T-helper 1 cell treated with Interleukin-12 subunit alpha and Interleukin-12 subunit beta and Interleukin-4 antibody, amounts not matched to agents 30 ng/mL and 1 ng/mL, for 36 hours (primary cell): ENCODE results near the gene NTM. TPM values are rescaled to one million over a fixed set of nuclear protein-coding genes. Genes with fewer than 3 reads are reported as not detected.

ENCODE experiments used
- intact Hi-C: fragments of 100-400 bp; cut with micrococcal nuclease; formaldehyde crosslinking; loops from one replicate; pipeline ENCODE4 v1.15.1; 2024
- total RNA-seq: library from RNA; stranded (reverse); gene quantifications from 2 replicates; pipeline ENCODE4 v1.2.3, GENCODE V29; 2022

The NTM gene
- total RNA-seq, 1 donor from 2014 or later, result not detected

DNA sequence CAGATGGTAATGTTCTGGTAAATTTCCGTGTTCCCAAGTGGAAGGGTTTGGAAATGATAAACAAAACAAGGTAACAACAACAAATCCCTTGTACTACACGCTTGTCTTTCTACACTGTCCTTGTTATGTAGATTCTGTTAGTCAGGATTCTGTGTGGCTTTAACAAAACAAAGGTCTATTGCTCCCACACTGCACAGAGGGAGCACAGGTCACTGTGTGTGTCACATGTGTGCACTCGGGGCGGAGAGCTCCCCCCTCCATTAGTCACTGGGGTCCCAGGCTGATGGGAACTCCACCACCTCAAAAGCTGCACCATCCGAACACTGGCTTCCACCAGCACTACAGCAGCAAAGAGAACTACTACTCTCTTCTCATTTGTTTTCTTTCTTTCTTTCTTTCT, 227.9 kb downstream of the NTM start:
- intact Hi-C loops, result no loop called here

DNA sequence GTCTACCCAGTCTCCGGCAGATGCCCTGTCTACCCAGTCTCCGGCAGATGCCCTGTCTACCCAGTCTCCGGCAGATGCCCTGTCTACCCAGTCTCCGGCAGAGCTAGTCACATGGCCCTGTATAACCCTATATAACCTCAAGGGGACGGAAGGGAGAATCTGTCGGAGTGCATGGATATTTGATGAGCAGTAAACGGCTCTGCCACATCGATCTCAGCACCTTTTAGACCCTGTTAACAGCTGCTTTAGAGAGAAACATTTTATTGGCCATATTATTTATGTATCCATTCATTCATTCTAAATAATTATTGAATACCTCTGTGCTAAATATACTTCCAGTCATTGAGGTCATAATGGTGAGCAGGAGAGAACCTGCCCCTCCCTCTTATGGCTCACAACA, 228.9 kb downstream of the NTM start:
- intact Hi-C loops, result no loop called here

DNA sequence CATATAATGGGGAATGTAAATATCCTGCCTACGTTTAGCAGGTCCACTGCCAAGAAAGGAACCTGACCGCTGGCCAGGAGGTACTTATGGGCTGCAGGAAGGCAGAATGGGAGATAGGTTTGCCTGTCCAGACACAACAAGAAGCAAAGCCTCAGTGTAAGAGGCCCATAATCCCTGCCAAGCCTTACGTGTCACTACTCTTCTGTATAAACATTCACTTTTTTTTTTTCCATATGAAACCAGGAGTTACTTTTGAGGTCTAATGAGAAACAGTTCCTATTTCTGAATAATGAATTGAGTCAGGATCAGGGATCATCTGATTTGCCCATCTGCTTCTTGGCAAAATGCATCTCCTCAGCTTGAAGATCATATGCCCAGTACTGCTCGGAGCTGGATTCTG, 230.2 kb downstream of the NTM start:
- intact Hi-C loops, result no loop called here

GRCh38 chr11:131601586-131601985, 231.2 kb downstream of the NTM start:
- intact Hi-C loops, result no loop called here

DNA sequence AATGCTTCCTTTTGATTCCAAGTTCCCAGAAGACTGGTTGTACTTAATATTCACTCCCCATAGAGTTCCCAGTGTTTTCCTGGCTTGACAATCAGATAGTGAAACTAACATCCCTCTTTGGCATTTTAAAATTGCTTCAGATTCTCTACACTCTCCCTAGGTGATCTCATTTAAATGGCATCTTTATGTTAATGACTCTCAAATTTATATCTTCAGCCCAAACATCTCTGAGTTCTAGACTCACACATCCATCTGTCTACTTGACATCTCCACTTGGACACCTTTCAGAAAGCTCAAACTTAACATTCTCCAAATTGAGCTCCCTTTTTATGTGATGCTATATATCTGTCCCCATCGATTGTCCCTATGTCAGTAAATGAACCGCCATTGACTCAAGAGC, 232.0 kb downstream of the NTM start:
- intact Hi-C loops, result no loop called here

DNA sequence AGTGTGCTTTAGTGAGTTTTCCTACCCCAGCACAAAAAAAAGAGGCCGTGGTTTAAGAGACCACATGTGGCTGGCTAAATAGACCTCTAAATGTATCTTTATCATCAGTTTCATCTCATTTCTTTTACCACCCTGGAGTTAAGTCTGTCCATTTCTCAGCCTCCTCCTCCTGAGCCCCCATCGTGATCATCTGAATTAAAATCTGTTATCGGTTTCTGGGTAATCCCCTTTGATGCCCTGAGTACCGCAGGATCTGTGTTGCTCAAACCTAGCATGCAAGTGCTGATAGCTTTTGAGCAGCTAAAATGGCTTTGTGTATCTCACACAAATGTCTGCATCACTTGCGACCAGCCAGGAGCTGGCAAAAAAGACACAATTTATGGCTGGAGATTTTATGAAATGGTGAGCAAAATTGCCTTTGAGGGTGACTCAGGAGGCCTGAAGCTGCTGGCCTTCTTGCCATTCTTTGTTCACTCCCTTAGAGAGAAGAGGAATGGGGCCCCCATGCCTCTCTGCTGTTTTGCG, 236.5 kb downstream of the NTM start:
- intact Hi-C loops, result no loop called here

- intact Hi-C loops, result no loop called here
Observed at GRCh38 chr11:131609337-131609736, 238.9 kb downstream of the NTM start.

GRCh38 chr11:131609921-131610320, 239.5 kb downstream of the NTM start:
- intact Hi-C loops, result no loop called here

DNA sequence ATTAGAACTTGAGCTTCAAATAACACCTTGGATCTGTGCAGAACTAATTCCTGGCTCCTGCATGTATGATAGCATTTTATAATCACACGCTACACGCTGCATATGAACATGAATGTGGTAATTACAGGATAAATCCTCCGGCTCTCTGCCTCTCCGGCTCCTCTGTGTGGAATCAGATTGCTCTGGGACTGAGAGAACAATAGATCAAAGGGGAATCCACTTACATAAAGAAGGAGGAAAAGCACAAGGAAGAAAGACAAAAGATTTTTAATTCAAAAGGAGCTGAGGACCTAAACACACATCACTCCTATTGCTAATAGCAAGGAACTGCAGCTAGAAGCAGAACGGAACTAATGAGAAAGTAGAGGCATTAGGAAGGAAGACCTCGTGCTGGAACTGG, 240.9 kb downstream of the NTM start:
- intact Hi-C loops, result no loop called here

DNA sequence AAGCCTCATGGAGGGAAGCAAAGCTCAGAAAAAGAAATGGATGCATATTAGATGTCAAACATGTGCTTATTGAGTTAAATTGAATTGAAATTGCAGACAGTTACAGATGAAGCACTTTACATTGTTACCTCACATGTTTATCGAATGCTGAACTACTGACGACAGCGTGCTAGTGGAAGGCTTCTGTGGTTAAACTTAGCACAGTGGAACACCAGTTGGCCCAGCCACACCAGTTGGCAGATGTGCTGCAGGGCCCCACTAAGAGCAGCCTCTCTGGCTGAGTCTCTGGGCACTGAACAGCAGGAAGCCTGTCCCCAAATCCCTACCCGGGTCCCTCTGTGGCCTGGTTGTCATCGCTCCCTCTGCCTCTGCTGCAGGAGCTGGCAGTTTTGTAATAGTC, 242.1 kb downstream of the NTM start:
- intact Hi-C loops, result no loop called here

DNA sequence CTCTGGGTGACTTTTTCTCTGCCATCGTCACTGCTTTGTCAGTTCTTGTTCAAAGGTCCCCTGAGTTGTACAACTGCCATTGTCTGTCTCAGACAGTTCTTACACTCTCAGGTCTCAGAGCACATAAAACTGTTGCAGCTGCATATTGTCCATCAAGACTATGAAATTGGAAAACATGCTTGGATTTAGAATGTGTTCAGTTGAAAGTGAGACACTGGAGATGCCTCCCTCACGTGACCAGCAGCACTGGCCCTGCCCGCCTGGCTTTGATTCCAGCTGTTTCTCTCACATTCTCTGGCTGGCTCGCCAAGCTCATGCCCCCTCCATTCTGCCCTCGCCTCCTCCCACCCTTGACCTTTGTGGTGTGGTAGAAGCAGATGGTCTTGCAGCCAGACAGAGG, 244.2 kb downstream of the NTM start:
- intact Hi-C loops, result no loop called here

- intact Hi-C loops, result no loop called here
Observed at GRCh38 chr11:131615611-131616010, 245.2 kb downstream of the NTM start.

DNA sequence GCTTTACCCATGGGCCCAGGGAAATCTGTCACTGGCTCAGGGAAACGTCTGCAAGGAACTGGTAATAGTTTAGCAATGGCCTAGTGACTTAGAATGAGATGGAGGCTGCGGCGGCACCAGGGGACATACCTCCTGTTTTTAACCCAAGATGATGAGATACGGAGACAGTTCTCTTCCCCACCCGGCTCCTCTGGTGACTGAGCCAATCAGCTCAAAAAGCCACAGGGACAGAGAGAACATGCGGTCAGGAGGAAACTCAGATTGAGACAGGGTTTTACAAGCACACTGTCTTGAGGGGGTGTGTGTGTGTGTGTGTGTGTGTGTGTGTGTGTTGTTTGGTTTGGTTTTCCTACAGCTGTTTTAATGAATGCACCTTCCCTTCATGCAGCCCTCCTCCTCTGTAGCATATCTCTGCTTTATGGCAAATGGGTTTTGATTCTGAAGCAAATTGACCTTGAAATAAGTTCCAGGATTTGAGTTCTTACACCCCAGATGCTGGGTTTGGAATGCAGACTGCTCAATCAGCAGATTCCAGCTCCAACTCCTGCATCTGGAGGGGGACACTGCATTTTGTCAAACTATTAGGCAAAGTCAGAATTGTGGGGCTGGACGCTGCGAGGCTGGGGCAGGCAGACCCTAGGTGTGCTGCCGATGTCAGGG, 246.2 kb downstream of the NTM start:
- intact Hi-C loops, result no loop called here

DNA sequence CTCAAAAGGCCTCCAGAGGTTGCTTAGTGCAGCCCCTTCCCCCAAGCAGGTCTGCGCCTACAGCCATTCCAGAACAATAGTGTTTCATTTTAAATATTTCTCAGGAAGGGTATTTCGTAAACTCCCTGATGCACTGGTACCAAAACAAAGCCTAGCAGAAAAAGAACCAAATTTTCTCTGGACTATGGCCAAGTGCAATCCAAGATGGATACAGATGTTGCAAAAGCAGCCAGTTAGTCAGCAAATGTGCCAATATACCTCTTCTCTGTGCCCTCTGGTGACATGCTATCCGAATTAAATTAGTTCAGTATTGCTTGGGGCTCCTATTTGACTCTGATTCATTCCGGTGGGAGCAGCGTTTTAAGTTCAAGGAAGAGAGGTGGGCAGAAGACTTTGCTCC, 247.8 kb downstream of the NTM start:
- intact Hi-C loops, result no loop called here

- intact Hi-C loops, result no loop called here
Observed at GRCh38 chr11:131622193-131622592, 251.8 kb downstream of the NTM start.

- intact Hi-C loops, result no loop called here
Observed at GRCh38 chr11:131624531-131624930, 254.1 kb downstream of the NTM start.

DNA sequence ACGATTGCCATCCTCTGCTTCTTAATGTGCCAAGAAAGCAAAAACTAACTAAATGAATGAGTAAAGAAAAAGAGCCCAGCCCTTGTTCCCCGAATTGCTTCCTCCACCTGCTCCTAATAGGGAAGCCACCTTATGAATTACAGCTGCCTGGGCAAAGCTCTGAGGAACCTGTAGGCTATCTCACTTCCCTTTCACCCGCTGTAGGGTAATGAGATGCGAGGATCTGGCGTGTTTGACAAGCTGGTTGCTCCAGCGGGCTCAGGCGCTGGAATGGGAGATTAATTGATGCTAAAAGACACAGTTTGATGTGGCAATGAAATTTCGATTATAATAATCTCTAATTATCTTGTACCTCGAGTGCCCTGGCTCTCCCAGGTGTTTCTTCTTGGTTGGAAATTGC, 256.4 kb downstream of the NTM start:
- intact Hi-C loops, result no loop called here

GRCh38 chr11:131628739-131629138, 258.3 kb downstream of the NTM start:
- intact Hi-C loops, result no loop called here

GRCh38 chr11:131629925-131630540, 259.6 kb downstream of the NTM start:
- intact Hi-C loops, result no loop called here

DNA sequence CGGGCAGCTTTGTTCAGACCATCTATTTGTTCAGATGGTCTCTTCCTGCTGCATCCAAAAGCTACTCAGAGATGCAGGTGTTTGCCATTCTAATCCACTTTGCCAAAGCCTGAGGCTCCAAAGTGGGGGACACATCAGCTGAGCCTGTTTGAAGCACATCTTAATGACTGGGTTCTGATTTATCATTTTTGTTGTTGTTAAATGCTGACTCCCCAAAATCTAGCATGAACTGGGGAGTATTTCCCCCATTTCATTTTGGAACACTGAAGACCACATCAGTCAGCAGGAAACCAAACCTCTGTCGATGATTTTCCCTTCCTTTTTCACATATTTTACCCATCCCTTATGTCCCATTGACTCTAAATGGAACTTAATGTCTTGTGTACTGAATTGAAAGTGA, 262.6 kb downstream of the NTM start:
- intact Hi-C loops, result no loop called here

- intact Hi-C loops, result no loop called here
Observed at GRCh38 chr11:131633921-131634715, 263.7 kb downstream of the NTM start.

DNA sequence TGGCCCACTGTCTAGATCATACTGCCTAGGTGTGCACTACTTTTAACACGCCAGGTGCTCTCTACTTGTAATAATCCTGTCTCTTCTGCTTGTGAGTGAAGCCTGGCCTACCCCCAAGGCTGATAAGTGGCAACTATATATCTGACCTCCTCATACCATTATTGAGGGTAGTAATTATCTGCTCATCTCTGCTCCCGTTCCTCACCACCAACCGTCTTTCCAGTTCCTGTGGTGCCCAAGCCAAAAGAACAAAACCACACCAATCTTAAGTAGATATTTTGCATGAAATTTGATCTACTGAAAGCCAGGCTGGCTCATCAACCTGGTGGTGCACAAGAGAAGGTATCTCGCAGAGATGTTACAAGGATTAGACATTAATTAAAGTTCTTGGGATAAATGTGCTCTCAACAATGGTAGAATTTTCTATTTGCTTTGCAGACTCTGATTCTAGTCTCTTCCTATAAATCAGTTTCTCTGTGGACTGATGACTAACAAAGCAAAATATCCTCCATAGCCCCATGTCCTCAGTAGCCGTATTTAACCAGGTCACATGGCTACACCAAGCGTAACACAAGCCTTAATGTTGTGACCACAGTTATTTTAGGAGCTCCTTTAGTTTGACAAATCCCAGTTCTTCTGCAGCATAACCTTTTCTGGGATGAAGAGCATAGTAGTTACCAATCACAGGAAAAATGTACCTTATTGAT, 267.2 kb downstream of the NTM start:
- intact Hi-C loops, result no loop called here
